Measurements from ENCODE around the gene KLHL10.

GRCh38 chr17:41896726-41897125, 59.1 kb downstream of the KLHL10 start:
- TF ChIP-seq, protein P1, sequence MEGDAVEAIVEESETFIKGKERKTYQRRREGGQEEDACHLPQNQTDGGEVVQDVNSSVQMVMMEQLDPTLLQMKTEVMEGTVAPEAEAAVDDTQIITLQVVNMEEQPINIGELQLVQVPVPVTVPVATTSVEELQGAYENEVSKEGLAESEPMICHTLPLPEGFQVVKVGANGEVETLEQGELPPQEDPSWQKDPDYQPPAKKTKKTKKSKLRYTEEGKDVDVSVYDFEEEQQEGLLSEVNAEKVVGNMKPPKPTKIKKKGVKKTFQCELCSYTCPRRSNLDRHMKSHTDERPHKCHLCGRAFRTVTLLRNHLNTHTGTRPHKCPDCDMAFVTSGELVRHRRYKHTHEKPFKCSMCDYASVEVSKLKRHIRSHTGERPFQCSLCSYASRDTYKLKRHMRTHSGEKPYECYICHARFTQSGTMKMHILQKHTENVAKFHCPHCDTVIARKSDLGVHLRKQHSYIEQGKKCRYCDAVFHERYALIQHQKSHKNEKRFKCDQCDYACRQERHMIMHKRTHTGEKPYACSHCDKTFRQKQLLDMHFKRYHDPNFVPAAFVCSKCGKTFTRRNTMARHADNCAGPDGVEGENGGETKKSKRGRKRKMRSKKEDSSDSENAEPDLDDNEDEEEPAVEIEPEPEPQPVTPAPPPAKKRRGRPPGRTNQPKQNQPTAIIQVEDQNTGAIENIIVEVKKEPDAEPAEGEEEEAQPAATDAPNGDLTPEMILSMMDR (IDR thresholded peaks at IDR 0.05; ENCODE audit: low read length): no peak
- TF ChIP-seq EZH2 (IDR thresholded peaks at IDR 0.05; ENCODE audit: borderline replicate concordance, low read length): no peak
